ENCODE measurements around the gene HS1BP3.

DNA sequence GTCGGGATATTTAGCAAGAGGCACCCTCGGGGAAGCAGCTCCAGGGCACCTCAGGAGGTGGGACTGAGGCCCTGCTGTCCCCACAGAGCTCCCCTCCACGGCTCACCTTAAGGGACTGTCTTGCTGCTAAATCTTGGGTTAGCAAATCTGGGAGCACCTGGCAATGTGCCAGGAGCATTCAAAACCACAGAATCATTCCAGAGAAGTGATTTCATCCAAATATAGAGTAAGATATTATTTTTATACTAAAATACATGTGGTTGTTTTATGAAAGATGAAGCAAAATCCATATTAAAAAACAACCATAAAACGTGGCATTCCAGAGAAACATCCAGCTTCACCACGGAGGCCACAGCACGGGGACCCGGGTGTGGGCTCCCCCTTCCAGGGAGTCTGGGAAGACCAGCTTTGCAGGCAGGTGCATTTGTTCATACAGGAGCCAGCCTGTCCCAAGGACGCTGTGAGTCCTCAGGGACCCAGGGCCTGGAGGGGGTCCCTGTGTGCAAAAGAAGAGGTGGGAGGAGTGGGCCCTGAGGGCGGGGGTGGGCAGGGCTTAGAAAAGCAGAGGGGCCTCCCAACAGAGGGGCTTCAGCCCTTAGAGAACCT lies 16.3 kb downstream of the HS1BP3 start:
- TF ChIP-seq CTCF (IDR thresholded peaks at IDR 0.05; ENCODE audit: extremely low read depth in 1 of 2, insufficient read depth in 1 of 2, low read depth in 1 of 2, low read length in 2 of 2), result no peak
- no peak for TF ChIP-seq EZH2 (IDR thresholded peaks at IDR 0.05; ENCODE audit: borderline replicate concordance, low read depth, low read length, severe bottlenecking)
- TF ChIP-seq GATA2 (IDR thresholded peaks at IDR 0.05; ENCODE audit: insufficient read depth, insufficient read length, low read depth, low read length), result no peak
- TF ChIP-seq POLR2A (IDR thresholded peaks at IDR 0.05; ENCODE audit: low read depth, low read length), result no peak
- TF ChIP-seq POLR2AphosphoS5 (IDR thresholded peaks at IDR 0.05; ENCODE audit: insufficient read depth, low read depth, low read length), result no peak
- no peak for TF ChIP-seq MYC (IDR thresholded peaks at IDR 0.05; ENCODE audit: low read depth, low read length)
- TF ChIP-seq, protein P1, sequence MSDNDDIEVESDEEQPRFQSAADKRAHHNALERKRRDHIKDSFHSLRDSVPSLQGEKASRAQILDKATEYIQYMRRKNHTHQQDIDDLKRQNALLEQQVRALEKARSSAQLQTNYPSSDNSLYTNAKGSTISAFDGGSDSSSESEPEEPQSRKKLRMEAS (IDR thresholded peaks at IDR 0.05; ENCODE audit: insufficient read depth, insufficient read length), result no peak
- no peak for TF ChIP-seq FOS (IDR thresholded peaks at IDR 0.05; ENCODE audit: borderline replicate concordance, insufficient read depth, low read length)
